Ovary (tissue), 3 donors: ENCODE data around the gene NUB1.

Source experiments
- CTCF ChIP-seq, 3 donors: fragments of 450-650 bp in 2 of 3; fragments of 200-600 bp in 1 of 3; IDR thresholded peaks; one replicate each; pipeline versions ENCODE4 v1.5.1 to v1.8.0; 2016 to 2022; ENCODE audit warnings: antibody characterized with exemption in 3 of 3, mild to moderate bottlenecking in 1 of 3
- POLR2A ChIP-seq: fragments of 450-650 bp; IDR thresholded peaks from one replicate; pipeline ENCODE4 v1.6.1; 2017; ENCODE audit warnings: antibody characterized with exemption, mild to moderate bottlenecking, moderate library complexity
- donor health status: DM: no; HTN: no; CAD: no.

DNA sequence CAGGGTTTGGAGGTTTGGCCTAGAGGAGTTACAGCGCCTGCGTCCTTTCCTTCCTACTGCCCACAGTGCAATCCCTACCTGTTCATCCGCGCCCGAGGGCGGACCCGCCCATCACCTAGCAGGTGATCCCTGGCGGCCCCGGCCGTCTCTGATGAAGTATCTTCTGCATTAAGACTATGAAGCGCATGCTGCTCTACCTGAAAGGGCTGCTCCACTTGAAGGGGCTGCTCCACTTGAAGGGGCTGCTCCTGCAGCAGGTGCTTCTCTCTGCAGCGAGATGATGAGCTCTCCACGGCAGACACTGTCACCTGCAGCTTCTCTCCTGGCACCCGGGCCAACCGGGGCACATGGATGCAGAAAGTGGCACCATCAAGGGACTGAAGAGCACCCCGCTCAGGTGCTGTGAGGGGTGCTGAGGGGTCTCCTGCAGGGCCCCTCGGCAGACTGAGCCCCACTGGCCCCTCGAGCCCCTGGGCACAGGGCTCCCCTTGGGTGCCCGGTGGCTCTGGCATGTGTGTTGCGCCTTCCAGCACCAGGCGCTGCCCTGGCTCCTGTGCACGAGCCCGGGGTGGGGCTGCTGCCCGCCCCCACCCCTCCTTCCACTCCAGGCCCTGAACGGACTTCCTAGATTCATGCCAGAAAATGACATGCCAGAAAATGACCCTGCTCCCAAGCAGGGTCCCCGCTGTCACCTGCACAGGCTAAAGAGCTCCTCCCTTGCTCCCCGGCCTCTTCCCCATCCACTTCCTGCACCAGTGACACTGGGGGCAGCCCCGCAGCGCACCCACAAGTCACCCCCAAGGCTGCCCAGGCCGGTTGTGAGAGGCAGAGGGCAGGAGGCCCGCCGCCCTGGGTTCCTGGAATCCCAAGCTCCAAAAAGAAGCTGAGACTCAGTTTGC is 38.8 kb downstream of the NUB1 start:
- TF ChIP-seq POLR2A (no peak), CTCF (IDR thresholded peaks at IDR 0.05) (no peak)
